ENCODE measurements around the gene KLHDC9. TPM values are rescaled to one million over a fixed set of nuclear protein-coding genes. Genes with fewer than 3 reads are reported as not detected.
A peak's percentile ranks its signal among the peaks of the same experiment; 100 is the strongest.

KLHDC9 gene
- total and polyA plus RNA-seq, 2 of the 8 experiments (the other 6 are each of a cell fraction or from before 2014, with no cell fraction given): 6.5 to 15.6 TPM

DNA sequence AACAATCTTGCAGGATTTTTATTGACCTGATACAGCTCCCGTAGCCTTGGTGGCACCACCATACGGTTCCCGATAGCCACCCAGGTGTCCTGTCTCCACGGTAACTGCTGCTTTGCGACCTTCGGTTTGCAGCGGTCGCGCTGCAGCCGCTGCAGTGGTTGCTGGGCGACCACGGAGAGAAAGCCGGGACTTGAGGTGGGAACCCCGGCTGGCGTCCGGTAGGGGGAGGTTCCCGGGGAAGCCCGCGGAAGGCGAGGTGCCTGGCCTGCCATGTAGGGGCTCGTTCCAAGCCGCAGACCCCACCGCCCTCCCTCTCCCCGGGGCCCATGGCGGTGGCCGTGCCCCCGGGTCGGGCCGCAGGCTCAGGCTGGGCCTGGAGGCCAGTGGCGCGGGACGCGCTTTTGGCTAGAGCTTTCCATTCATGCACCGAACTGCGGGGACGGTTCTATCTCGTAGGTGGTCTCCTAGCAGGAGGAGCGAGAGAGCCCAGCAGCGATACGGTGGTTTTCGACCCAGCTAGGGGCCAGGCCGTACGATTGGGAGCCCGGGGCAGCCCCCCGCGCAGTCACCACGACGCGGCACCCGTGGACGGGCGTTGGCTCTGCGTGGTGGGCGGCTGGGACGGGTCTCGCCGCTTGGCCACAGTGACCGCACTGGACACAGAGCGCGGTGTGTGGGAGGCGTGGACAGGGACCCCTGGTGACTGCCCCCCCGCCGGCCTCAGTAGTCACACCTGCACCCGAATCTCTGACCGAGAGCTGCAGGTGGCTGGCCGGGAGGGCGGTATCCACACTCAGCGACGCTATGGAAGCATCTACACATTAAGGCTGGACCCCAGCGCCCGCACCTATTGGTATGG lies at the start of gene KLHDC9 (continued):
- TF ChIP-seq CHD7 (IDR thresholded peaks at IDR 0.05; ENCODE audit: insufficient replicate concordance, low read length) (no peak), SIRT6 (IDR thresholded peaks at IDR 0.05; ENCODE audit: low read length) (no peak), TBP (IDR thresholded peaks at IDR 0.05; ENCODE audit: low read depth, low read length) (no peak), ASH2L (IDR thresholded peaks at IDR 0.05; ENCODE audit: low read length) (peak; percentile 57), SP2 (IDR thresholded peaks at IDR 0.05; ENCODE audit: low read length) (no peak), KDM4A (IDR thresholded peaks at IDR 0.05; ENCODE audit: low read depth, low read length, severe bottlenecking) (peak; percentile 67), JUN (IDR thresholded peaks at IDR 0.05; ENCODE audit: low read depth, low read length) (no peak), POU5F1 (IDR thresholded peaks at IDR 0.05; ENCODE audit: low read depth, low read length) (no peak), EP300 (IDR thresholded peaks at IDR 0.05; ENCODE audit: borderline replicate concordance in 1 of 2, low read depth in 2 of 2, low read length in 2 of 2) (peak in 1 of 2 experiments; percentile 33; a peak in 1 of 3 replicates), SUZ12 (IDR thresholded peaks at IDR 0.05; ENCODE audit: low read length) (no peak)
